ENCODE measurements around the gene TMEM18. TPM values are rescaled to one million over a fixed set of nuclear protein-coding genes. Genes with fewer than 3 reads are reported as not detected.

TMEM18 gene
- total RNA-seq, 4 donors from 2014 or later = 20.1 to 44.1 (median 23.4) TPM

- no peaks in the 10 kb centered on the region for H3K4me1 ChIP-seq
- peaks cover 0 to 16% (median 0%) of the 10 kb centered on the region in 4 donors for H3K9me3 ChIP-seq
- no peaks in the 10 kb centered on the region for H3K27me3 ChIP-seq
- WGBS, 2 donors = 86 to 87% methylated on average over 13 of the region's 13 CpGs
- peak in 1 of 2 donors; percentile 1 for DNase-seq (ENCODE audit: low spot score in 2 of 2)
- no peak overlapping the region for H3K4me3 ChIP-seq
- H3K36me3 ChIP-seq = no peaks in the 10 kb centered on the region
- H3K27ac ChIP-seq = no peak overlapping the region
- TF ChIP-seq POLR2A (IDR thresholded peaks at IDR 0.05) (no peak), EP300 (IDR thresholded peaks at IDR 0.05) (no peak), CTCF (IDR thresholded peaks at IDR 0.05) (no peak)
Measured at GRCh38 chr2:623130-623922, 53.9 kb downstream of the TMEM18 start.

- no peak for TF ChIP-seq CTCF (IDR thresholded peaks at IDR 0.05)
- no peak for TF ChIP-seq POLR2A (IDR thresholded peaks at IDR 0.05)
- TF ChIP-seq EP300 (IDR thresholded peaks at IDR 0.05) = no peak
- peaks cover 0 to 24% (median 3%) of the 10 kb centered on the region in 4 donors for H3K9me3 ChIP-seq
- H3K4me1 ChIP-seq = no peaks in the 10 kb centered on the region
- no peak overlapping the region for H3K4me3 ChIP-seq
- no peaks in the 10 kb centered on the region for H3K27me3 ChIP-seq
- peak in 1 of 2 donors; percentile 1 for DNase-seq (ENCODE audit: low spot score in 2 of 2)
- no peak overlapping the region for H3K27ac ChIP-seq
- WGBS, 2 donors = 77 to 87% methylated on average over 10 of the region's 10 CpGs
- H3K36me3 ChIP-seq = no peaks in the 10 kb centered on the region
Measured at GRCh38 chr2:622357-622756, 54.8 kb downstream of the TMEM18 start.

- no peaks in the 10 kb centered on the region for H3K4me1 ChIP-seq
- H3K9me3 ChIP-seq = peaks cover 0 to 24% (median 3%) of the 10 kb centered on the region in 4 donors
- DNase-seq (ENCODE audit: low spot score in 2 of 2) = peak in 1 of 2 donors; percentile 2
- TF ChIP-seq CTCF (IDR thresholded peaks at IDR 0.05) (no peak), POLR2A (IDR thresholded peaks at IDR 0.05) (no peak), EP300 (IDR thresholded peaks at IDR 0.05) (no peak)
- H3K27me3 ChIP-seq = no peaks in the 10 kb centered on the region
- 92 to 93% methylated on average over 45 of the region's 45 CpGs for WGBS, 2 donors
- no peaks in the 10 kb centered on the region for H3K36me3 ChIP-seq
- H3K4me3 ChIP-seq = no peak overlapping the region
- H3K27ac ChIP-seq = no peak overlapping the region
Measured at GRCh38 chr2:621303-622099, 55.7 kb downstream of the TMEM18 start.

DNA sequence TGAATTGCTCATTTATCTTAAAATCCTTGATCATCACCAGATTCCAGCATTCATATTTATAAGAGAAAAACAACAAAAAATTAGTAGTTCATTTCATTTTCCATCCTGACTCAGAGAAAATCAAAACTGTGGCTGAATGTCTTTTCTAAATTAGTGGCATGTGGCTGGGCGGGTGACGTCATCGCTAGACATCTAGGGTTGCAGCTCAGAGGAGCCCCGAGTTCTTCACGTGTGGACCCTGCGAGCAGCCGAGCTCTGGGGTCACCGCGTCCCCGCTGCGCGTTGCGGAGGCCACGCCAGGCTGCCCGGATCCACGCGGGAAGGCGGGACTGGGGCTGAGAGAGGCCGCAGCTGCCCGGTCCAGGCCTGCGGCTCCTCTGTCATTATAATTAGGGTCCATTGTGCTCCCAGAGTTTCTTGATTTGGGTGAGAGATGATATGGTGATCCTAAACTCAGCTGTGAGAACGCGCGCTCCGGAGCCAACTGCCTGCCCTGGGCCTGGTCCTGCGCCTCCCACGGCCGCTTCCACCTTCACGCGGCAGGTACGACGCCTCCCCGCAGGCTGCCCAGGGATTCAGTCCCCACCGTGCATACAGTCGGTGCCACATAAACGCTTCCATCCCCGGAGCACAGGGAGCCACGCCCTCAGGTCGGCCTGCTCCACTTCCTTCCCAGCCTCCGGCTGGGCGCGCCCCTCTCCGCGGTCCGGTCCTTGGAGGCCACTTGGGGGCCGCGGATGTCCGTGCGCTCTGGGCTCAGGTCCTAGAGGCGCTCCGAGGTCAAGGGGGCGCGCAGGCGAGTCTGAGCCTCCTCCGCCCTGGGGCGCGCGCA is 56.5 kb downstream of the TMEM18 start:
- H3K36me3 ChIP-seq = no peaks in the 10 kb centered on the region
- no peak for TF ChIP-seq CTCF (IDR thresholded peaks at IDR 0.05)
- no peak for TF ChIP-seq EP300 (IDR thresholded peaks at IDR 0.05)
- TF ChIP-seq POLR2A (IDR thresholded peaks at IDR 0.05) = no peak
- H3K4me1 ChIP-seq = no peaks in the 10 kb centered on the region
- DNase-seq (ENCODE audit: low spot score in 2 of 2) = no peak
- WGBS, 2 donors = 91 to 94% methylated on average over 40 to 58 of the region's 58 CpGs
- no peaks in the 10 kb centered on the region for H3K27me3 ChIP-seq
- H3K4me3 ChIP-seq = no peak overlapping the region
- peaks cover 0 to 24% (median 3%) of the 10 kb centered on the region in 4 donors for H3K9me3 ChIP-seq
- no peak overlapping the region for H3K27ac ChIP-seq

Data from tibial nerve (tissue), 4 donors.